NOMO-1 treated with dmso at 0.1 percent for 144 hours (cell line): ENCODE results near the gene AMD1.
A peak's percentile ranks its signal among the peaks of the same experiment; 100 is the strongest.
"Not testable (repeated sequence)": the region's sequence is repeated elsewhere in the genome, so short reads cannot be mapped to it uniquely, and the experiment has no call there.

ENCODE experiments used
- DNase-seq: peaks from one replicate; lab custom pipeline; 2025; ENCODE audit not compliant: unreplicated experiment; lab: John Stamatoyannopoulos, UW

AMD1 gene

GRCh38 chr6:110873981-110874879 lies at the start of gene AMD1:
TSS of gene AMD1 (plus strand) at chr6:110874785. CDS start at chr6:110875106, 321 bp downstream.
- peak; percentile 94 for DNase-seq

- DNase-seq = peak; percentile 31
These were observed 48.1 kb upstream of the AMD1 start for GRCh38 chr6:110826236-110827129.

- DNase-seq = no peak
These were observed 46.2 kb upstream of the AMD1 start for GRCh38 chr6:110828396-110828795.

- DNase-seq = no peak
These were observed 43.2 kb upstream of the AMD1 start for GRCh38 chr6:110831405-110831804.

GRCh38 chr6:110833831-110834230 lies 40.8 kb upstream of the AMD1 start:
- DNase-seq = no peak

GRCh38 chr6:110835751-110836150 lies 38.8 kb upstream of the AMD1 start:
- not testable (repeated sequence) for DNase-seq

- DNase-seq = no peak
These were observed 33.3 kb upstream of the AMD1 start for GRCh38 chr6:110841266-110841665.

GRCh38 chr6:110849781-110850180 lies 24.8 kb upstream of the AMD1 start:
- no peak for DNase-seq

GRCh38 chr6:110852773-110853172 lies 21.8 kb upstream of the AMD1 start:
- DNase-seq = peak; percentile 16

GRCh38 chr6:110853754-110854477 lies 20.7 kb upstream of the AMD1 start:
- DNase-seq = no peak

- no peak for DNase-seq
These were observed 18.3 kb upstream of the AMD1 start for GRCh38 chr6:110856296-110856695.

- no peak for DNase-seq
These were observed 16.6 kb upstream of the AMD1 start for GRCh38 chr6:110858016-110858415.

GRCh38 chr6:110858562-110859214 lies 15.9 kb upstream of the AMD1 start:
- DNase-seq = no peak

GRCh38 chr6:110859335-110859792 lies 15.2 kb upstream of the AMD1 start:
- peak; percentile 67 for DNase-seq

- DNase-seq = no peak
These were observed 9.8 kb upstream of the AMD1 start for GRCh38 chr6:110864824-110865223.

GRCh38 chr6:110874880-110875547 lies 429 bp downstream of the AMD1 start:
- peak; percentile 53 for DNase-seq

GRCh38 chr6:110875548-110876169 lies 1.1 kb downstream of the AMD1 start:
- DNase-seq = peak; percentile 47

GRCh38 chr6:110876170-110876773 lies 1.7 kb downstream of the AMD1 start:
- DNase-seq = peak; percentile 30
